D721Med (cell line): ENCODE results near the gene SYNJ2.

ENCODE experiments used
- DNase-seq: peaks from one replicate; pipeline ENCODE4 v3.0.0; 2011; ENCODE audit warnings: low spot score; ENCODE audit not compliant: insufficient read length
- FAIRE-seq: peaks from 2 replicates; lab custom pipeline; 2011; peaks lifted over from hg19 to GRCh38; lab: Jason Lieb, UNC
- TF ChIP-seq, protein P1 (sequence below): IDR thresholded peaks from 2 replicates; pipeline ENCODE4 v1.5.1; 2012; ENCODE audit warnings: mild to moderate bottlenecking, control low read depth; ENCODE audit not compliant: insufficient read depth; ENCODE audit errors: missing control alignments

Gene SYNJ2

DNA sequence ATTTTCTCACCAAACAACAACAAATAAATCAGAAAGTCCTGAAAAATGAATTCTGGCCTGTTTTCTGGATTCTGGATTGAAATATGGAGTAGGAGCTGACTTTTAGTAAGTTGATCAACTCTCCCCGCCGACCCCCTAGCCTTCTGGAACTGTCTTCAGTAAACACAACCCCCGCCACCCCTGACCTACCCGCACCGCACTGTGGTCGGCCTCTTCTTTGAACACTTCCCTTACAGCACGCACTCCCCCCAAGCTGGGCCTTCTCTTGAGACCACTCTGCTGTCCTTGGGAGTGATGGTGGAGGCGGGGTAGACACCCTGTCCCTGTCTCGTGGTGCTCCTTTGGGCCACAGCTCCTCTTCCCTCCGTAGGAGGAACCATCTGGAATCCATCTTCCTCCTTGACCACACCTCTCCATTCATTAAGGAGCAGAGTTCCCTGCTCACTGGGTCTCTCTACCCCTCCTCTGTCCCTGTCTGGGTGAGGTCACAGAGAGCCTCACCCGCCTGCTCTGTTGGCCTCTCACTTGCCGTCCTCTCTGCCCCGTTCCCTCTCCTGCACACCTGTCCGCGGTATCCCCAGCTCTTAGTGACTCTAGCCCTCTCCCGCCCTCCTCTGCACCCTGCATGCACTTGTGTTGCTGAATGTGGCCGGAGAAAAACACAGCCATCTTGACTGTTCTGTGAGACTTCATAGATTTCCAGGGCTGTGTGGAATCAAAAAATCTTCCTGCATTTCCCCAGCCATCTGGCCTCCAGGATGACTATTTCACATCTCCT, 19.1 kb downstream of the SYNJ2 start:
- FAIRE-seq (no peak), DNase-seq (no peak)
- TF ChIP-seq, protein P1, sequence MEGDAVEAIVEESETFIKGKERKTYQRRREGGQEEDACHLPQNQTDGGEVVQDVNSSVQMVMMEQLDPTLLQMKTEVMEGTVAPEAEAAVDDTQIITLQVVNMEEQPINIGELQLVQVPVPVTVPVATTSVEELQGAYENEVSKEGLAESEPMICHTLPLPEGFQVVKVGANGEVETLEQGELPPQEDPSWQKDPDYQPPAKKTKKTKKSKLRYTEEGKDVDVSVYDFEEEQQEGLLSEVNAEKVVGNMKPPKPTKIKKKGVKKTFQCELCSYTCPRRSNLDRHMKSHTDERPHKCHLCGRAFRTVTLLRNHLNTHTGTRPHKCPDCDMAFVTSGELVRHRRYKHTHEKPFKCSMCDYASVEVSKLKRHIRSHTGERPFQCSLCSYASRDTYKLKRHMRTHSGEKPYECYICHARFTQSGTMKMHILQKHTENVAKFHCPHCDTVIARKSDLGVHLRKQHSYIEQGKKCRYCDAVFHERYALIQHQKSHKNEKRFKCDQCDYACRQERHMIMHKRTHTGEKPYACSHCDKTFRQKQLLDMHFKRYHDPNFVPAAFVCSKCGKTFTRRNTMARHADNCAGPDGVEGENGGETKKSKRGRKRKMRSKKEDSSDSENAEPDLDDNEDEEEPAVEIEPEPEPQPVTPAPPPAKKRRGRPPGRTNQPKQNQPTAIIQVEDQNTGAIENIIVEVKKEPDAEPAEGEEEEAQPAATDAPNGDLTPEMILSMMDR: no peak

DNA sequence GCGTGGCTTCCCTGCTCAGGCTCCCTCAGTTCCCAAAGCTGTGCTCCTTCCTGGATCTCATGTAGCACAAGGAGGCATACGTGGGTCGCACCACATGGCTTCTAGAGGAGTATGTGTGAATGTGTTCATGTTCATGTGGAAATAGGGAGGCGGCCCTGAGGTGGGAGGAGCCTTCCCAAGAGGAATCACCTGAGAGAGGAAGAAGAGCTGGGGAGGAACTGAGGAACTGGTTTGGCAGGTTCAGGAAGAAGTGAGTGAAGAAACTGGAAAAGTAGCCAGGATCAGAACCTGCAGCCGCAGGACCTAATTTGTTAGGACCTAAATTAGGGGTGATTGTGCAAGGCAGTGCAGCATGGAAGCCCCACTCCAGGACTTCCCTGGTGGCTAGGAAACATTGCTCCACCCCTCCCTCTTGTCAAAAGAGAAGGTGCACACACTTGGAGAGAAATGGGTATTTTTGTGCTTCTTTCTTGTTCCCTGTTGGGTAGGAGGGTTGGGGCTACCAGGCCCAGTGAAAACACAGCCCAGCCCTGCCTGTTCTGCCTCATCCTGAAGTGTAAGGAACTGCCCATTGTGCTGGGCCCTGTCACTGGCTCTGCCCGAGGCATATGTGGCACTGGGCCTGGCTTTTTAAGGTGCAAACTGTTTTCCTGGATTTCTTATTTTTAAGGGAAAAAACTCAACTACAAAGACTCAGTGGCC, 20.7 kb downstream of the SYNJ2 start:
- DNase-seq (no peak), FAIRE-seq (no peak)
- TF ChIP-seq, protein P1: no peak

DNA sequence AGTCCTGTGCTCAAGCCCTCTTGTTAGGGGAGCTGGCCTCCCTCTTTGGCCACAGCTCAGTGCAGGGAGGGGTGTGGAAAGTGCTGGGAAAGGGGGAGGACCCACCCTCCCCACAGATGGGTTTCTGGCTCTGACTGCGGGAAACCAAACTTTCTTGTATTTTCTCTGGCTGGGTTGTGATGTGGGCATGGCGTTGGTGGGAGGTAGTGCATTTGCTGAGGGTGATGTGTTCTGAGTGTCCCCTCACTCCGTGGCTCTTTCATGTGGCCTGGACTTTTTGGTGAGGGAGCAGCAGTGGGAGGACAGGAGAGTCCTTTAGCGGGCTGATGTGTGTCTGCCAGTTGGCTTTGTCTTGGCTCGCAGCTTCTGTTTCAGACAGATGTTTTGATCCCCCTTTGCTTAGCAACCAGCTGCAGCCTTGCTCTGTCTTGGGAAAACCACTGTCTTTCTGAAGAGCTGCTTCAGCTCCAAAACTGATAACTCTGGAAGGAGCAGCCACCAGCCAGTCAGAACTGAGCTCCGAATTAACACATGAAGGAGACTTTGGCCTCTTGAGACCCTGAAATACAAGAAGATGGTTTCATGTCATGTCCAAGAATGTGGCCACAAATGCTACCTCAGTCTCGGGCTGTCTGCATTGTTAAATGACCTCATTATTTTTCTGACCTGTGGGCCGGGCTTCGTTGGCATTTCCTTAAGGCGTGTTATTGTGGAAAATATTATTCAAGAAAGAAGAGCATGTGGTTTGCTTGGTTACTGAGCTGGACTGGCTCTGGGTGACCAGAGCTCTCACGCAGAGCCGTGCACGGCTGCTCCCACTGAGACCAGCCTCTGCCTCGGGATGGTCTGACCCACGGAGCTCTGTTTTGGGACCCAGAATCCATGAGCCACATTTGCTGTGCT, 21.5 kb downstream of the SYNJ2 start:
- DNase-seq (no peak), FAIRE-seq (no peak)
- TF ChIP-seq, protein P1: no peak

DNA sequence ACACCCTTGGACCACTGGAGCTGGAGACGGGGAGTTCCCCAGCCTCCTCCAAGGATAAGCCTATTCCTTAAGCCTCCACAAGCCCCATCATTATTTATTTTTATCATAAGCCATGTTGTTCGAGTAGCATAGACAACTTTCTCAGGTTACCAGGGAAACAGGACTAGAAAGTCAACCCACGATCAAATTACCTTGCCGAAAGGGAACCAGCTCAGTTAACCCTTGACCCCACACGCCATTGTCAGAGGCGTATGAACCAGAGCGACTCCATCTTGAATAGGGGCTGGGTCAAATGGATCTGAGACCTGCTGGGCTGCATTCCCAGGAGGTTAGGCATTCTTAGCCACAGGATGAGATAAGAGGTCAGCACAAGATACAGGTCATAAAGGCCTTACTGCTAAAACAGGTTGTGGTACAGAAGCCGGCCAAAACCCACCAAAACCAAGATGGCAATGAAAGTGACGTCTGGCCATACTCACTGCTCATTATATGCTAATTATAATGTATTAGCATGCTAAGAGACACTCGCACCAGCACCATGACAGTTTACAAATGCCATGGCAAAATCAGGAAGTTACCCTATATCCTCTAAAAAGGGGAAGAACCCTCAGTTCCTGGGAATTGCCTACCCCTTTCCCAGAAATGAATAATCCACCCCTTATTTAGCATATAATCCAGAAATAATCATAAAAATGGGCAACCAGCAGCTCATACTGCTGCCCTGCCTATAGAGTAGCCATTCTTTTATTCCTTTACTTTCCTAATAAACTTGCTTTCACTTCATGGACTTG, 22.4 kb downstream of the SYNJ2 start:
- DNase-seq: no peak
- no peak for FAIRE-seq
- TF ChIP-seq, protein P1: no peak

DNA sequence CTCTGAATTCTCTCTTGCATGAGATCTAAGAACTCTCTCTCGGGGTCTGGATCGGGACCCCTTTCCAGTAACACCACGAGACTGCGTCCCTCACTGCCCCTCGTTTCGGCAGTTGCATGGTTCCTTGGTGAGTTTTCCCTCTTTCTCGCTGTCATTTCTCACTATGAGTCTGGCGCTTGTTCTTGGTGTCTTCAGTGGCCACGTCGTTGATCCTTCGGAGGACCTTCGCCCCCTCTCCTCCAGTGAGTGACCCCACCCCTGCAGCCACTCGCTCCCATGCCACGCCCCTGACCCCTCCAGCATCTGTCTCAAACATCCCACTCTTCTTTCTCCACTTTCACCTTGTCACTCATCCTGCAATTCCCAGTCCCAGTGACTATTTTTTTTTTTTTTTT, 23.0 kb downstream of the SYNJ2 start:
- FAIRE-seq (no peak), DNase-seq (no peak)
- TF ChIP-seq, protein P1: no peak

DNA sequence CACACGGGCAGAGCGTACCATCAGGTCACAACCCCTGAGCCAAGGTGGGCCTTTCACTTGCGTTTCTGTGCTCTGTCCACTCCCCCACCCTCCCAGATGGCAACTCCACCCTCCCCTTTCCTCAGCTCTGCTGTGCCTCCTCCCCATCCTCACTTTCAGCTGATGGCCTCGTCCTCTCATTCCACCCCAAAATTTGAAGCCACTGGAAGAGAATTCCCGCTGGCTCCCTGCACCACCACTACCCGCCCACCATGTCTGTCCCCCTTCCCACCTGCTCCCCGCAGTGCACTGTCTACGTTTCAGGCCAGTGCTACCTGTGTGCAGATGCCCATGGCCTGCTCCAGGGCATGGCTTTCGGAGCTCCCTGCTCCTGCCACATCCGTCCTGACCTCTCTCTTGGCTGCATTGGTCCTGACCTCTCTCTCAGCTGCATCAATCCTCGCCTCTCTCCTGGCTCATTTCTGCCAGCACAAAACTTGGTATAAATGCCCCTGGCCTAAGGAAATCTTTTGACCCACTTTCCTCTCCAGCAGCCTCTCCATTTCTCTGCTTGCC, 24.0 kb downstream of the SYNJ2 start:
- DNase-seq (no peak), FAIRE-seq (no peak)
- TF ChIP-seq, protein P1: no peak
